Pancreas (tissue), 10 donors: ENCODE data around the gene AFDN. TPM values are rescaled to one million over a fixed set of nuclear protein-coding genes. Genes with fewer than 3 reads are reported as not detected.

Experiments
- ATAC-seq, 4 donors: fragments of 200-7000 bp; cut with Tn5 transposase; one replicate each; pipeline versions ENCODE4 v1.8.0 to v1.9.1; 2020; ENCODE audit warnings: mild to moderate bottlenecking in 4 of 4, moderate library complexity in 4 of 4
- DNase-seq, 6 donors: peaks; one replicate each; pipeline ENCODE4 v3.0.0-alpha.2; 2020
- FAIRE-seq: peaks from 2 replicates; lab custom pipeline; 2012; peaks lifted over from hg19 to GRCh38; lab: Jason Lieb, UNC
- H3K27ac ChIP-seq, 4 donors: fragments of 200-600 bp; sonication (generic); 1 replicate in 3 of 4; 2 replicates in 1 of 4; pipeline versions ENCODE4 v1.5.0 to v1.8.0; 2020
- H3K27me3 ChIP-seq, 4 donors: fragments of 200-600 bp; one replicate each; pipeline ENCODE4 v1.8.0; 2021
- H3K36me3 ChIP-seq, 3 donors: fragments of 200-600 bp; sonication (generic) in 1 of 3; one replicate each; pipeline versions ENCODE4 v1.5.0 to v1.8.0; 2020 to 2021
- H3K4me1 ChIP-seq, 3 donors: fragments of 200-600 bp; one replicate each; pipeline ENCODE4 v1.8.0; 2021
- H3K4me3 ChIP-seq, 4 donors: fragments of 200-600 bp; sonication (generic) in 2 of 4; one replicate each; pipeline versions ENCODE4 v1.5.0 to v1.8.0; 2020 to 2021
- H3K9me3 ChIP-seq, 4 donors: fragments of 200-600 bp; one replicate each; pipeline ENCODE4 v1.8.0; 2021
- WGBS, 2 donors: extraction: QIAGEN DNeasy Blood & Tissue Kit; methylation state at CpG; one replicate each; pipeline ENCODE4 v1.1.7; 2013; 5-methylcytosine and 5-hydroxymethylcytosine counted together
- intact Hi-C, 3 donors: fragments of 100-400 bp; cut with DNase I; formaldehyde crosslinking; loops; one replicate each; pipeline versions ENCODE4 v1.11.1 to v1.14.2; 2022
- polyA plus RNA-seq, 2 donors: library from polyadenylated mRNA; stranded (reverse); fragments of 200-250 nt; gene quantifications; one replicate each; pipeline ENCODE4 v1.2.3, GENCODE V29; 2013
- total RNA-seq, 6 donors: library from RNA; stranded (reverse); fragmentation: NEBNext Ultra II Directional in 4 of 6; extraction: Animal tissue kit (Norgen Biotek cat#: 25700) in 4 of 6; gene quantifications; one replicate each; pipeline versions ENCODE4 v1.2.1 to v1.2.4, GENCODE V29; 2021 to 2023
- TF ChIP-seq, protein P1 (sequence below), 4 donors: fragments of 200-600 bp; sonication (generic) in 3 of 4; IDR thresholded peaks; one replicate each; pipeline versions ENCODE4 v1.5.0 to v1.8.0; 2021; ENCODE audit warnings: antibody characterized with exemption in 4 of 4
- donor health status: healthy with polysubstance abuse.
- donor health status: DM: no; HTN: no; CAD: no; lungs with moderate emphysema.
- donor health status: DM: no; HTN: no; CAD: no.
- donor health status: control.
- donor health status: control.
- donor health status: Bipolar disorder and iron deficiency.
- donor health status: DM: yes; HTN: yes; CAD: no.
- donor health status: DM: no; HTN: no; CAD: no.
- donor health status: DM: no; HTN: no; CAD: no.
- donor health status: DM: yes; HTN: yes; CAD: no.

The AFDN gene
- total and polyA plus RNA-seq, 8 donors: 55.2 to 122 (median 73.3) TPM

DNA sequence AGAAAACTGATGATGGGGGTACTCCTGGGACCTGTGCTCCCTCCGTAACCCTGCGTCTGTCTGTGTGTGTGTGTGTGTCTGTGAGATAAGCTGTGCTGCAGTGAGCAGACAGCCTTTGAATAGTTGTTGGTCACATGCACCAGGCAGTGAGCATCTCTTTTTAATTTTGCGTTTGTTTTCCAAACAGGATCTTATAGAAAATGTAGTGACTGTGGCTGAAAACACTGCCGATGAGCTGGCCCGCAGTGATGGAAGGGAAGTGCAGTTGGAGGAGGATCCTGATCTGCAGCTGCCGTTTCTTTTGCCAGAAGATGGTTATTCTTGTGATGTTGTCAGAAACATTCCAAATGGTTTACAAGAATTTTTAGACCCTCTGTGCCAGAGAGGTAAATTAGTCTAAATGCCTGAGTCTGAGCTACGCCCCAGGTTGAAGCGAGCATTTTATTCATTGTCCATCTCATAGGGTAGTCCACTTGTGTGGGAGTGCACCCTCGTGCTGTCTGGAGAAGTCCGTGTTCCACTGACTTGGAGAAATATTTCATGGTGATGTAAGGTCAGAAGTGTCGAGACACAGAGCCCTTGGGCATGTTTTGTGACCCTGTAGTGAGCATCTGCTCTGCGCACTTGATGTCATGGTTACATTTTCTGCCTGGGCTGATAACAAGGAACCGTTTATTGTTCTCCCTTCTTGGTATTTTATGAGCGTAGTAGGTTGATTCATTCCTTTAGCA, 92.0 kb downstream of the AFDN start:
- peaks cover 4 to 79% (median 13%) of the 10 kb centered on the region in 3 donors for H3K36me3 ChIP-seq
- H3K4me1 ChIP-seq: no peaks in the 10 kb centered on the region
- no peak for DNase-seq
- no peak overlapping the region for H3K4me3 ChIP-seq
- no peaks in the 10 kb centered on the region for H3K27me3 ChIP-seq
- intact Hi-C loops: no loop called here
- 93% methylated on average over 14 of the region's 14 CpGs for WGBS, 2 donors
- TF ChIP-seq, protein P1, sequence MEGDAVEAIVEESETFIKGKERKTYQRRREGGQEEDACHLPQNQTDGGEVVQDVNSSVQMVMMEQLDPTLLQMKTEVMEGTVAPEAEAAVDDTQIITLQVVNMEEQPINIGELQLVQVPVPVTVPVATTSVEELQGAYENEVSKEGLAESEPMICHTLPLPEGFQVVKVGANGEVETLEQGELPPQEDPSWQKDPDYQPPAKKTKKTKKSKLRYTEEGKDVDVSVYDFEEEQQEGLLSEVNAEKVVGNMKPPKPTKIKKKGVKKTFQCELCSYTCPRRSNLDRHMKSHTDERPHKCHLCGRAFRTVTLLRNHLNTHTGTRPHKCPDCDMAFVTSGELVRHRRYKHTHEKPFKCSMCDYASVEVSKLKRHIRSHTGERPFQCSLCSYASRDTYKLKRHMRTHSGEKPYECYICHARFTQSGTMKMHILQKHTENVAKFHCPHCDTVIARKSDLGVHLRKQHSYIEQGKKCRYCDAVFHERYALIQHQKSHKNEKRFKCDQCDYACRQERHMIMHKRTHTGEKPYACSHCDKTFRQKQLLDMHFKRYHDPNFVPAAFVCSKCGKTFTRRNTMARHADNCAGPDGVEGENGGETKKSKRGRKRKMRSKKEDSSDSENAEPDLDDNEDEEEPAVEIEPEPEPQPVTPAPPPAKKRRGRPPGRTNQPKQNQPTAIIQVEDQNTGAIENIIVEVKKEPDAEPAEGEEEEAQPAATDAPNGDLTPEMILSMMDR (IDR thresholded peaks at IDR 0.05): no peak
- no peaks in the 10 kb centered on the region for H3K9me3 ChIP-seq
- H3K27ac ChIP-seq: no peak overlapping the region
- no peak for ATAC-seq
- FAIRE-seq: no peak

DNA sequence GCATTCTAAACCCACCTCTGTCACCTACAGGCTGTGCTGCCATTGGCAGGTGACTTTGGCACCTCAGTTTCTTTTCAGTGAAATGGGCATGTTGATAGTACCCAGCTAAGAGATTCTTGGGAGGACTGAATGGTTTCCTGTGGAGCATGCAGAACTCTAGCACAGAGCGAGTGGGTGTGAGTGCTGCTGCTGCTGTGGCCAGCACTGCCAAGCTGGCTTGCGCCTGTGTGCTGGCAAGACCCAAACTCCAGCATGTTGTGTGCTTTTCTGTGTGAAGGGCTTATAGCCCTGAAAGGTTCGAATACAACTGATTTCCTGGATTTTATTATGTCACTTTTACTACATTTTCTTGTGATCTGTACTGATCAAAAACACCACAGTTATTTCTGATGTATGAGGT, 92.6 kb downstream of the AFDN start:
- DNase-seq (no peak), FAIRE-seq (no peak), ATAC-seq (no peak)
- no peak overlapping the region for H3K27ac ChIP-seq
- TF ChIP-seq, protein P1 (IDR thresholded peaks at IDR 0.05): no peak
- no peaks in the 10 kb centered on the region for H3K27me3 ChIP-seq
- H3K4me1 ChIP-seq: no peaks in the 10 kb centered on the region
- WGBS, 2 donors: 85 to 92% methylated on average over 3 of the region's 3 CpGs
- H3K4me3 ChIP-seq: no peak overlapping the region
- peaks cover 4 to 72% (median 13%) of the 10 kb centered on the region in 3 donors for H3K36me3 ChIP-seq
- intact Hi-C loops: no loop called here
- H3K9me3 ChIP-seq: no peaks in the 10 kb centered on the region

DNA sequence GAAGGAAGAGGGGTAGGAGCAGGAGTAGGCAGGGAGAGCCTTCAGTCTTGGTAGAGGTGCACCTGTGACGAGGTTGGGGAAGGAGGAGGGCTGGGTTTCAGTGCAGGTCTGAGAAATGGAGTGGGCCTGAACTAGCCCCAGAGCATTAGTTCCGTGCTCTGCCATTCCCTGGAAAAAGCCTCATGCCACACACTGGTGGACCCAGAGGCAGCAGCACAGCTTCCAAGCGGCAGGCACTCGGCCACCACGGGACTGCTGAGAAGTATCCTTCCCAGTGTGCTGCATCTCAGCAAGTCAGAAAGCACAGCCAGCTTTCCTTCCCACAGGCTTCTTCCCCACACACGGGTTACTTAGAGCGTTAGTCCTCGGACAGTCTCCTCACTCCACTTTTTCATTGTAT, 93.5 kb downstream of the AFDN start:
- DNase-seq: no peak
- Histone ChIP-seq H3K4me3 (no peak overlapping the region), H3K9me3 (no peaks in the 10 kb centered on the region), H3K27me3 (no peaks in the 10 kb centered on the region), H3K4me1 (no peaks in the 10 kb centered on the region), H3K27ac (no peak overlapping the region), H3K36me3 (peaks cover 4 to 67% (median 16%) of the 10 kb centered on the region in 3 donors)
- TF ChIP-seq, protein P1 (IDR thresholded peaks at IDR 0.05): no peak
- ATAC-seq: no peak
- FAIRE-seq: no peak
- 94 to 99% methylated on average over 8 of the region's 8 CpGs for WGBS, 2 donors
- intact Hi-C loops: no loop called here

DNA sequence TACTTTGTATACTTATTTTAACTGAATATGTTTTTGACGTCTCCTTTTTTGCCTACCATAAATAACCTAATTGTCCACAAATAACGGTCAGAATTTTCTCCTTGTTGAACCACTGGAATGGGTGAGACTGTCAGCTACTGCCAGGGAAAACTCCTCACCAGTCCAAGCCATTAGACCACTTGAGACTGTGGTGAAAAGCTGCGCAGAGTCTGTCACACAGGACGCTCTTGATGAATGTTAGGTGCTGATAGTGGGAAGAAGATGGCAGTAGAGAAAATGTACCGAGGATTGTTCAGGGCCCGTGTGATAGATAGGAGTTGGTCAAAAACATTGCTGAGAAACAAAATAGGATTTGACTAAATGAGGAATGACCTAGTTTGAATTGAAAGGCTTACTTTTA, 95.1 kb downstream of the AFDN start:
- FAIRE-seq (no peak), DNase-seq (no peak), ATAC-seq (no peak)
- Histone ChIP-seq H3K4me3 (no peak overlapping the region), H3K4me1 (no peaks in the 10 kb centered on the region), H3K27ac (no peak overlapping the region), H3K36me3 (peaks cover 4 to 67% (median 18%) of the 10 kb centered on the region in 3 donors), H3K9me3 (no peaks in the 10 kb centered on the region), H3K27me3 (no peaks in the 10 kb centered on the region)
- intact Hi-C loops: no loop called here
- TF ChIP-seq, protein P1 (IDR thresholded peaks at IDR 0.05): no peak
- 80 to 87% methylated on average over 6 of the region's 6 CpGs for WGBS, 2 donors

DNA sequence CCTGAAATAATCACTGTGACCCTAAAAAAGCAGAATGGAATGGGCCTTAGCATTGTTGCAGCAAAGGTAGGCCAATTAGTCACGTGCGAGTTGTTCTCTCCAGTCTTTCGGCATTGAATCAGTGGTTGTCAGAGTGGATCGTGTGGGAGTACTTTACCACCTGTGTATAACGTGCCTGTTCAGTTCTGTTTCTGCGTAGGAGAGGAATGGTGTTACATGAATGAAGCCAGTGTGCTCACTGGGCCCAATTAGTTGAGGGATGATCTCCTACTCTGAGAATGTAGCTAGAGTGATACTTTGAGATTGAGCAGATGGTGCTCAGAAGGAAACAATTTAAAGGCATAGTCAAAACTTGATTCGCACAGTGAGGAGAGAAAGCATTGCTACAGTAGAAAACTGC, 98.3 kb downstream of the AFDN start:
- H3K27me3 ChIP-seq: no peaks in the 10 kb centered on the region
- no peak overlapping the region for H3K27ac ChIP-seq
- TF ChIP-seq, protein P1 (IDR thresholded peaks at IDR 0.05): no peak
- WGBS, 2 donors: 94 to 97% methylated on average over 7 of the region's 7 CpGs
- peaks cover 0 to 60% (median 6%) of the 10 kb centered on the region in 3 donors for H3K36me3 ChIP-seq
- no peaks in the 10 kb centered on the region for H3K4me1 ChIP-seq
- H3K9me3 ChIP-seq: no peaks in the 10 kb centered on the region
- intact Hi-C loops: no loop called here
- FAIRE-seq (no peak), ATAC-seq (no peak), DNase-seq (no peak)
- no peak overlapping the region for H3K4me3 ChIP-seq
